Uterus (tissue), 4 donors: Measurements from ENCODE around the gene MUC5AC. TPM values are rescaled to one million over a fixed set of nuclear protein-coding genes. Genes with fewer than 3 reads are reported as not detected.

Source experiments
- DNase-seq, 2 donors: peaks; one replicate each; pipeline ENCODE4 v3.0.0-alpha.2; 2019 to 2020
- H3K27ac ChIP-seq, 2 donors: fragments of 200-600 bp; sonication (generic); 1 replicate in 1 of 2; 2 replicates in 1 of 2; pipeline ENCODE4 v1.5.1; 2016 to 2018
- H3K27me3 ChIP-seq, 2 donors: fragments of 200-600 bp; sonication (generic); one replicate each; pipeline ENCODE4 v1.5.1; 2018 to 2019; ENCODE audit warnings: control low read depth in 1 of 2
- H3K36me3 ChIP-seq, 2 donors: fragments of 200-600 bp; sonication (generic); one replicate each; pipeline ENCODE4 v1.5.1; 2019; ENCODE audit warnings: control low read depth in 1 of 2
- H3K4me1 ChIP-seq, 2 donors: fragments of 200-600 bp; sonication (generic); one replicate each; pipeline ENCODE4 v1.5.1; 2018 to 2019; ENCODE audit warnings: control low read depth in 1 of 2
- H3K4me3 ChIP-seq, 2 donors: fragments of 200-600 bp; sonication (generic); 1 replicate in 1 of 2; 2 replicates in 1 of 2; pipeline ENCODE4 v1.5.1; 2018 to 2019; ENCODE audit warnings: mild to moderate bottlenecking in 1 of 2
- H3K9me3 ChIP-seq, 2 donors: fragments of 200-600 bp; sonication (generic); one replicate each; pipeline ENCODE4 v1.5.1; 2019; ENCODE audit warnings: control low read depth in 1 of 2
- CTCF ChIP-seq, 4 experiments: fragments of 200-600 bp in 2 of 4; fragments of 450-650 bp in 2 of 4; sonication (generic) in 2 of 4; IDR thresholded peaks; one replicate each; pipeline ENCODE4 v1.5.1; 2016 to 2019; ENCODE audit warnings: antibody characterized with exemption in 4 of 4, mild to moderate bottlenecking in 2 of 4, moderate library complexity in 1 of 4
- POLR2A ChIP-seq, 2 donors: fragments of 450-650 bp; IDR thresholded peaks; one replicate each; pipeline ENCODE4 v1.6.1; 2016; ENCODE audit warnings: antibody characterized with exemption in 2 of 2, mild to moderate bottlenecking in 1 of 2, moderate library complexity in 1 of 2
- intact Hi-C: fragments of 100-400 bp; cut with DNase I; formaldehyde crosslinking; loops from one replicate; pipeline ENCODE4 v1.15.1; 2023; ENCODE audit warnings: low total_unique reads
- total RNA-seq, 4 donors: library from RNA; depleted of rRNA in 3 of 4; stranded (reverse); fragments of >200 nt in 3 of 4; gene quantifications; one replicate each; pipeline versions ENCODE4 v1.1.0 to v1.2.4, GENCODE V29; 2014 to 2023
- donor health status: DM: yes; HTN: yes; CAD: no.

MUC5AC gene
- total RNA-seq, 4 donors from 2014 or later: under 0.01 TPM; not detected in 3

- peaks cover 0 to 19% of the 10 kb centered on the region in 2 donors for H3K27me3 ChIP-seq
- no peaks in the 10 kb centered on the region for H3K9me3 ChIP-seq
- intact Hi-C loops: no loop called here
- no peak for TF ChIP-seq POLR2A (IDR thresholded peaks at IDR 0.05)
- no peak for TF ChIP-seq CTCF (IDR thresholded peaks at IDR 0.05)
- no peak overlapping the region for H3K27ac ChIP-seq
- no peaks in the 10 kb centered on the region for H3K4me1 ChIP-seq
- H3K4me3 ChIP-seq: no peak overlapping the region
- no peaks in the 10 kb centered on the region for H3K36me3 ChIP-seq
- DNase-seq: peak; percentile 7 to 10
Measured at GRCh38 chr11:1197886-1198560, 40.3 kb downstream of the MUC5AC start.

- Histone ChIP-seq H3K4me3 (no peak overlapping the region), H3K9me3 (no peaks in the 10 kb centered on the region), H3K27me3 (peaks cover 0 to 19% of the 10 kb centered on the region in 2 donors), H3K36me3 (no peaks in the 10 kb centered on the region), H3K27ac (no peak overlapping the region), H3K4me1 (no peaks in the 10 kb centered on the region)
- TF ChIP-seq POLR2A (IDR thresholded peaks at IDR 0.05) (no peak), CTCF (IDR thresholded peaks at IDR 0.05) (no peak)
- intact Hi-C loops: no loop called here
- peak in 1 of 2 donors; percentile 11 for DNase-seq
Measured at GRCh38 chr11:1198561-1199240, 40.9 kb downstream of the MUC5AC start.

GRCh38 chr11:1199241-1199750, 41.5 kb downstream of the MUC5AC start:
- Histone ChIP-seq H3K4me1 (no peaks in the 10 kb centered on the region), H3K36me3 (no peaks in the 10 kb centered on the region), H3K27ac (no peak overlapping the region), H3K9me3 (no peaks in the 10 kb centered on the region), H3K27me3 (peaks cover 0 to 19% of the 10 kb centered on the region in 2 donors), H3K4me3 (no peak overlapping the region)
- intact Hi-C loops: no loop called here
- DNase-seq: no peak
- no peak for TF ChIP-seq POLR2A (IDR thresholded peaks at IDR 0.05)
- no peak for TF ChIP-seq CTCF (IDR thresholded peaks at IDR 0.05)

- Histone ChIP-seq H3K27me3 (peaks cover 0 to 19% of the 10 kb centered on the region in 2 donors), H3K9me3 (no peaks in the 10 kb centered on the region), H3K4me3 (no peak overlapping the region), H3K27ac (no peak overlapping the region), H3K4me1 (no peaks in the 10 kb centered on the region), H3K36me3 (no peaks in the 10 kb centered on the region)
- DNase-seq: no peak
- intact Hi-C loops: loop anchor here (10.0 kb wide), 1 partner anchor 315 kb away; no protein-coding TSS in a partner anchor
- TF ChIP-seq CTCF (IDR thresholded peaks at IDR 0.05) (no peak), POLR2A (IDR thresholded peaks at IDR 0.05) (no peak)
Measured at GRCh38 chr11:1199751-1200610, 42.2 kb downstream of the MUC5AC start.
